Prostate gland (tissue), 2 donors: ENCODE data around the gene CFAP45.
A peak's percentile ranks its signal among the peaks of the same experiment; 100 is the strongest.

Source experiments
- POLR2A ChIP-seq: fragments of 450-650 bp; IDR thresholded peaks from one replicate; pipeline ENCODE4 v1.6.1; 2016; ENCODE audit warnings: antibody characterized with exemption, mild to moderate bottlenecking
- TF ChIP-seq, protein P1 (sequence below), 4 experiments: fragments of 200-600 bp in 2 of 4; fragments of 450-650 bp in 2 of 4; sonication (generic) in 2 of 4; IDR thresholded peaks; 1 replicate in 3 of 4; 2 replicates in 1 of 4; pipeline ENCODE4 v1.5.1; 2016 to 2019; ENCODE audit warnings: antibody characterized with exemption in 4 of 4, mild to moderate bottlenecking in 2 of 4, moderate library complexity in 2 of 4

DNA sequence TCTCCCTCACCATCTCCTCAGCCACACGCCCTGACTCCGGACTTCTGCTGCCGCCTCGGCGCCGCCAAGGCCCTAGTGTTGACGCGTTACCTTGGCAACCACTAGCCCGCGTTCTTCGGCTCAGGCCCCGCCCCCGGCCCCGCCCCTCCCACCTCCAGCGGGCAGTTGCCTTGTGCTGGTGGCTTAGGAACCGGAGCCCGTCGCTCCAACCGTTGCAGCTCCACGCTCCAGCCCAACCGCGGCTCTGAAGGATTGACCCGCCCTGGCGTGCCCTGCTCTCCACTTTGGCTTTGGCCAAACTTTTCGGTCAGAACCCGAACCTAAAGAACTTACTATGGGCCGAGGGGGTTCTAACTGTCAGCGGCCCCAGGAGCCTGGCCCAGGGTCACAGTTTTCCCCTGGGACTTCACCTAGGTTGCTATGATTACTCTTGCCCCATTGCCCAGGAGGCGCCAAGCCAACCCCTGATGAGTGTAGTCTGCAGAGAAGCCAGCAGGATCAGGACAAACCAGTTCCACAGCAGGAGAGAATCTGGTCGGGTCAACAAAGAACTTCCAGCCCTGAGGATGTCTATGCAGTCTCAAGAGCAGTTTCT, at the start of gene CFAP45:
- TF ChIP-seq, protein P1, sequence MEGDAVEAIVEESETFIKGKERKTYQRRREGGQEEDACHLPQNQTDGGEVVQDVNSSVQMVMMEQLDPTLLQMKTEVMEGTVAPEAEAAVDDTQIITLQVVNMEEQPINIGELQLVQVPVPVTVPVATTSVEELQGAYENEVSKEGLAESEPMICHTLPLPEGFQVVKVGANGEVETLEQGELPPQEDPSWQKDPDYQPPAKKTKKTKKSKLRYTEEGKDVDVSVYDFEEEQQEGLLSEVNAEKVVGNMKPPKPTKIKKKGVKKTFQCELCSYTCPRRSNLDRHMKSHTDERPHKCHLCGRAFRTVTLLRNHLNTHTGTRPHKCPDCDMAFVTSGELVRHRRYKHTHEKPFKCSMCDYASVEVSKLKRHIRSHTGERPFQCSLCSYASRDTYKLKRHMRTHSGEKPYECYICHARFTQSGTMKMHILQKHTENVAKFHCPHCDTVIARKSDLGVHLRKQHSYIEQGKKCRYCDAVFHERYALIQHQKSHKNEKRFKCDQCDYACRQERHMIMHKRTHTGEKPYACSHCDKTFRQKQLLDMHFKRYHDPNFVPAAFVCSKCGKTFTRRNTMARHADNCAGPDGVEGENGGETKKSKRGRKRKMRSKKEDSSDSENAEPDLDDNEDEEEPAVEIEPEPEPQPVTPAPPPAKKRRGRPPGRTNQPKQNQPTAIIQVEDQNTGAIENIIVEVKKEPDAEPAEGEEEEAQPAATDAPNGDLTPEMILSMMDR (IDR thresholded peaks at IDR 0.05): no peak
- TF ChIP-seq POLR2A: peak; percentile 20
